NB4 (cell line): ENCODE results near the gene KLK6.

Experiments used
- CTCF ChIP-seq: IDR thresholded peaks from one replicate; pipeline ENCODE4 v1.5.1; 2012; ENCODE audit warnings: low read depth, low read length
- POLR2A ChIP-seq: IDR thresholded peaks from 2 replicates; pipeline ENCODE4 v1.6.1; 2011; ENCODE audit warnings: mild to moderate bottlenecking; ENCODE audit not compliant: insufficient read length; ENCODE audit errors: extremely low read depth

DNA sequence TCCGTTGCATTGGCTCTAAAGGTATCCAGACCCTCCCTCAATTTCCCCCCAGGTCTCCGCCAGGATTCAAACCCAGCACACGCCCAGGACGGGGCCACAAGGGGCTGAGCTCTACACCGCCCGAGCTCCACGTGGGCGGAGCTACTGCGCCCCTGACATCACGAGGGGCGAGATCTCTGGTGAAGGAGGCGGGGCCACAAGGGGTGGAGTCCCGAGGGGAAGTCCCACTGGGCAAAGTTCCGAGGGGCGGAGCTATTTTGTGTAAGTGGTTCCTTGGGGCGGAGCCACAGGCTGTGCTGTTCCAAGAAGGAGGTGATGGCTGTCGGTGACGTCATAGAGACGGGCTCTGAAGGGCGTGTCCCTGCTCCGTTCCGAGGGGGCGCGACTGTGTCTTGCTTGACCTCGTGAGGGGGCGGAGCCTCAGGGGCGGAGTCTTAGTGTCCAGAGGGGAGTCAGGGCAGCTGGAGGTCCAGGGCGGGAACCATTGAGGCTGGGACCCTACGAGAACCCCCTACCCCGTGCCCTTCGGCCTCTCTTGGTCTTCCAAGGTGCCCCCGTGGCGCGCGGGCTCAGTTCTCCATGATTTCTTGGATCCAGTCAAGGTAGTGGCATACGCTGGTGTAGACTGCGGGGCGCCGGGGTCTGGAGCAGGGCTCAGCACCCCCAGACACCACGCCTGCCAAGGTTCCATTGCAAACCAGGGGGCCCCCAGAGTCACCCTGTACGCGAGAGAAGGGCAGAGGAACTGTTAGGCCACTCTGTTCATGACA, 33.3 kb upstream of the KLK6 start:
- TF ChIP-seq CTCF (no peak), POLR2A (no peak)
